Esophagus squamous epithelium (tissue), 4 donors: Measurements from ENCODE around the gene FHIT.

Experiments
- POLR2A ChIP-seq, 4 donors: fragments of 450-650 bp; IDR thresholded peaks; one replicate each; pipeline ENCODE4 v1.6.1; 2017; ENCODE audit warnings: antibody characterized with exemption in 4 of 4, mild to moderate bottlenecking in 4 of 4, moderate library complexity in 3 of 4
- TF ChIP-seq, protein P1 (sequence below), 6 experiments: fragments of 450-650 bp in 4 of 6; fragments of 200-600 bp in 2 of 6; sonication (generic) in 2 of 6; IDR thresholded peaks; one replicate each; pipeline ENCODE4 v1.5.1; 2016 to 2019; ENCODE audit warnings: antibody characterized with exemption in 6 of 6, mild to moderate bottlenecking in 4 of 6, moderate library complexity in 4 of 6

DNA sequence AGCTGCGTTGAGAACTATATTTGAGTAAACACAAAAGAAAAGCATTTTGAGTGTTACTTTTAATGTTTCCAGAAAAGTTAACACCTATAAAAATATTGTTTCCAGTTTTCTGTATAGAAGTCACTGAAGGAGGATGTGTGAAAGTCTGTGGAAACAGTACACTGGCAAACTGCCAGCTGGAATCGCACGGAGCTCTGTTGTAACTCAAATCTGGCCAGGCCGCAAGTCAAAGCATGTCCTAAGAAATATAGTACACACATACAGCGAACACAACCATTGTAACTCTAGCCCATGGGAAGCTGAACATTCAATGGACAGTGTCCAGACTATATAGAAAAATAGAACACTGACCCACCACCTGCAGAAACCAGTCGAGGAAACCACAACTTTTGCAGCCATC lies 657.2 kb downstream of the FHIT start:
- TF ChIP-seq POLR2A (IDR thresholded peaks at IDR 0.05) = no peak
- TF ChIP-seq, protein P1, sequence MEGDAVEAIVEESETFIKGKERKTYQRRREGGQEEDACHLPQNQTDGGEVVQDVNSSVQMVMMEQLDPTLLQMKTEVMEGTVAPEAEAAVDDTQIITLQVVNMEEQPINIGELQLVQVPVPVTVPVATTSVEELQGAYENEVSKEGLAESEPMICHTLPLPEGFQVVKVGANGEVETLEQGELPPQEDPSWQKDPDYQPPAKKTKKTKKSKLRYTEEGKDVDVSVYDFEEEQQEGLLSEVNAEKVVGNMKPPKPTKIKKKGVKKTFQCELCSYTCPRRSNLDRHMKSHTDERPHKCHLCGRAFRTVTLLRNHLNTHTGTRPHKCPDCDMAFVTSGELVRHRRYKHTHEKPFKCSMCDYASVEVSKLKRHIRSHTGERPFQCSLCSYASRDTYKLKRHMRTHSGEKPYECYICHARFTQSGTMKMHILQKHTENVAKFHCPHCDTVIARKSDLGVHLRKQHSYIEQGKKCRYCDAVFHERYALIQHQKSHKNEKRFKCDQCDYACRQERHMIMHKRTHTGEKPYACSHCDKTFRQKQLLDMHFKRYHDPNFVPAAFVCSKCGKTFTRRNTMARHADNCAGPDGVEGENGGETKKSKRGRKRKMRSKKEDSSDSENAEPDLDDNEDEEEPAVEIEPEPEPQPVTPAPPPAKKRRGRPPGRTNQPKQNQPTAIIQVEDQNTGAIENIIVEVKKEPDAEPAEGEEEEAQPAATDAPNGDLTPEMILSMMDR (IDR thresholded peaks at IDR 0.05) = no peak
